ENCODE data around the gene MTA2.

The MTA2 gene

GRCh38 chr11:62546244-62546928 lies 55.3 kb downstream of the MTA2 start, which contains the start of gene AHNAK:
AHNAK (minus strand) TSS chr11:62546806; CDS start chr11:62536098, 10,708 bp downstream.
- no peak for DNase-seq (ENCODE audit: low read depth)

- no peak for DNase-seq (ENCODE audit: low read depth)
Observed at GRCh38 chr11:62545437-62546243, 56.0 kb downstream of the MTA2 start.

GRCh38 chr11:62544581-62545436 lies 56.9 kb downstream of the MTA2 start:
- no peak for DNase-seq (ENCODE audit: low read depth)

GRCh38 chr11:62543680-62544444 lies 57.8 kb downstream of the MTA2 start:
- no peak for DNase-seq (ENCODE audit: low read depth)

Data from stimulated activated CD8-positive, alpha-beta memory T cell treated with anti-CD3 and anti-CD28 coated beads, Interleukin-7, amount 100 ng/mL, for 24 hours (primary cell).